Measurements from ENCODE around the gene ITGA2B. TPM values are rescaled to one million over a fixed set of nuclear protein-coding genes. Genes with fewer than 3 reads are reported as not detected.
"Not testable (repeated sequence)": the region's sequence is repeated elsewhere in the genome, so short reads cannot be mapped to it uniquely, and the experiment has no call there.

Gene ITGA2B
- total and polyA plus RNA-seq, 11 donors = 0.16 to 1.8 (median 0.34) TPM

GRCh38 chr17:44331249-44331760 lies 58.1 kb downstream of the ITGA2B start:
- TF ChIP-seq POLR2A (IDR thresholded peaks at IDR 0.05) (no peak), CTCF (IDR thresholded peaks at IDR 0.05) (peak; percentile 76 to 88 (median 82))
- H3K36me3 ChIP-seq = no peaks in the 10 kb centered on the region
- H3K27me3 ChIP-seq = no peaks in the 10 kb centered on the region
- H3K4me1 ChIP-seq = peaks cover 0 to 49% (median 4%) of the 10 kb centered on the region in 12 donors
- WGBS, 4 donors = 1 to 2% (median 2%) methylated on average over 7 of the region's 7 CpGs
- H3K4me3 ChIP-seq = no peak overlapping the region
- DNase-seq = peak; percentile 57 to 76 (median 66)
- no peaks in the 10 kb centered on the region for H3K9me3 ChIP-seq
- ATAC-seq = peak in 3 of 4 donors; percentile 20 to 48 (median 27)
- H3K27ac ChIP-seq = peak overlapping the region in 2 of 12 donors; percentile 10 to 12
- intact Hi-C loops (cut with DNase I) = loop anchor here in 6 of 10 donors (1.0 to 5.0 kb wide), 4 partner anchors 119 to 189 kb away; partner anchors contain the start of gene HROB (in 1 of the 6)

GRCh38 chr17:44330263-44330662 lies 59.2 kb downstream of the ITGA2B start:
- H3K27ac ChIP-seq, H3K36me3 ChIP-seq, H3K9me3 ChIP-seq, H3K27me3 ChIP-seq, H3K4me3 ChIP-seq, ATAC-seq, DNase-seq: not testable (repeated sequence)
- intact Hi-C loops (cut with DNase I) = loop anchor here in 5 of 10 donors (2.0 to 5.0 kb wide), 3 partner anchors 117 to 188 kb away; partner anchors contain the start of gene HROB (in 1 of the 5)
- H3K4me1 ChIP-seq = peaks cover 0 to 56% (median 11%) of the 10 kb centered on the region in 12 donors
- 90 to 94% (median 92%) methylated on average over 5 of the region's 5 CpGs for WGBS, 4 donors

GRCh38 chr17:44329516-44329915 lies 59.9 kb downstream of the ITGA2B start:
- not testable (repeated sequence) for H3K36me3 ChIP-seq, H3K27me3 ChIP-seq, ATAC-seq, H3K27ac ChIP-seq, H3K9me3 ChIP-seq, H3K4me3 ChIP-seq, DNase-seq
- WGBS, 4 donors = 83 to 92% (median 90%) methylated on average over 7 of the region's 7 CpGs
- intact Hi-C loops (cut with DNase I) = loop anchor here in 1 of 10 donors (5.0 kb wide), 1 partner anchor 117 kb away; no protein-coding TSS in a partner anchor
- peaks cover 0 to 49% (median 11%) of the 10 kb centered on the region in 12 donors for H3K4me1 ChIP-seq

GRCh38 chr17:44327715-44328449 lies 61.6 kb downstream of the ITGA2B start:
- intact Hi-C loops (cut with DNase I) = loop anchor here in 4 of 10 donors (2.0 to 5.0 kb wide), 4 partner anchors 17 to 117 kb away; partner anchors contain the start of genes GRN (in 1 of the 4) and UBTF (in 1 of the 4)
- Histone ChIP-seq H3K36me3 (no peaks in the 10 kb centered on the region), H3K4me3 (no peak overlapping the region), H3K4me1 (peaks cover 5 to 45% (median 22%) of the 10 kb centered on the region in 12 donors), H3K9me3 (no peaks in the 10 kb centered on the region), H3K27me3 (no peaks in the 10 kb centered on the region), H3K27ac (peak overlapping the region in 2 of 12 donors; percentile 74 to 92)
- ATAC-seq (no peak), DNase-seq (no peak)
- no peak for TF ChIP-seq POLR2A (IDR thresholded peaks at IDR 0.05)
- no peak for TF ChIP-seq CTCF (IDR thresholded peaks at IDR 0.05)
- 74 to 81% (median 79%) methylated on average over 7 of the region's 7 CpGs for WGBS, 4 donors
